H1 (cell line): Measurements from ENCODE around the gene GPR15. TPM values are rescaled to one million over a fixed set of nuclear protein-coding genes. Genes with fewer than 3 reads are reported as not detected.

Experiments used
- CTCF ChIA-PET: fragments of 300-600 bp; sonication (Branson Sonifier 250); formaldehyde crosslinking; loops from one replicate; lab custom pipeline; 2021; ENCODE audit not compliant: partially characterized antibody; lab: Charles Lee
- POLR2A ChIA-PET: fragments of 300-600 bp; sonication (Branson Sonifier 250); formaldehyde crosslinking; loops from one replicate; lab custom pipeline; 2021; ENCODE audit warnings: inconsistent platforms; ENCODE audit not compliant: partially characterized antibody; lab: Charles Lee
- DNase-seq, 2 experiments: peaks; one replicate each; pipeline versions ENCODE4 v3.0.0 to v3.0.0-alpha.2; 2010 to 2022; ENCODE audit warnings: low spot score in 2 of 2, low read depth in 1 of 2, mixed read lengths in 1 of 2
- FAIRE-seq: peaks from 2 replicates; lab custom pipeline; 2011; peaks lifted over from hg19 to GRCh38; lab: Jason Lieb, UNC
- H2AFZ ChIP-seq: 2 replicates; pipeline ENCODE4 v1.8.1; 2012; ENCODE audit warnings: low read length, inconsistent platforms
- H2AK5ac ChIP-seq: 2 replicates; pipeline ENCODE4 v1.6.1; 2013; ENCODE audit warnings: low read depth, low read length
- H2BK120ac ChIP-seq: replicated peaks from 2 replicates; pipeline ENCODE3; 2013; ENCODE audit warnings: low read depth, low read length, inconsistent platforms
- H2BK12ac ChIP-seq: 2 replicates; pipeline ENCODE4 v1.6.1; 2013; ENCODE audit warnings: low read depth, low read length
- H2BK15ac ChIP-seq: 2 replicates; pipeline ENCODE4 v1.6.1; 2013; ENCODE audit warnings: low read length
- H2BK20ac ChIP-seq: 2 replicates; pipeline ENCODE4 v1.6.1; 2013; ENCODE audit warnings: low read length
- H2BK5ac ChIP-seq: 2 replicates; pipeline ENCODE4 v1.6.1; 2013; ENCODE audit warnings: low read depth, low read length
- H3K14ac ChIP-seq: 2 replicates; pipeline ENCODE4 v1.6.1; 2013; ENCODE audit warnings: inconsistent platforms; ENCODE audit not compliant: insufficient read length
- H3K18ac ChIP-seq: 2 replicates; pipeline ENCODE4 v1.6.1; 2013; ENCODE audit warnings: low read length; ENCODE audit errors: extremely low read depth
- H3K23ac ChIP-seq: 2 replicates; pipeline ENCODE4 v1.6.1; 2013; ENCODE audit warnings: inconsistent platforms; ENCODE audit not compliant: insufficient read length
- H3K23me2 ChIP-seq: 2 replicates; pipeline ENCODE4 v1.6.1; 2013; ENCODE audit warnings: low read depth, low read length
- H3K27ac ChIP-seq: 2 replicates; pipeline ENCODE4 v1.6.1; 2011; ENCODE audit warnings: low read depth, low read length, inconsistent platforms
- H3K27me3 ChIP-seq, 4 experiments: replicated peaks in 1 of 4; 1 replicate in 1 of 4; 2 replicates in 3 of 4; pipeline versions ENCODE4 v1.6.1 to v1.8.1; 2011 to 2013; ENCODE audit warnings: low read length in 3 of 4, mild to moderate bottlenecking in 3 of 4, inconsistent platforms in 2 of 4, mixed read lengths in 2 of 4, moderate library complexity in 1 of 4; ENCODE audit not compliant: control insufficient read depth in 3 of 4, insufficient read depth in 3 of 4; ENCODE audit errors: extremely low read depth in 1 of 4
- H3K36me3 ChIP-seq, 4 experiments: 2 replicates each; pipeline versions ENCODE4 v1.6.1 to v1.8.1; 2011 to 2013; ENCODE audit warnings: mild to moderate bottlenecking in 4 of 4, low read length in 3 of 4, moderate library complexity in 2 of 4, control low read depth in 1 of 4, inconsistent platforms in 1 of 4; ENCODE audit not compliant: insufficient read depth in 4 of 4, control insufficient read depth in 2 of 4
- H3K4ac ChIP-seq: replicated peaks from 2 replicates; pipeline ENCODE3; 2013; ENCODE audit warnings: low read length, low read depth, mixed read lengths, inconsistent platforms; ENCODE audit not compliant: insufficient read length
- H3K4me1 ChIP-seq, 4 experiments: replicated peaks in 1 of 4; 1 replicate in 1 of 4; 2 replicates in 3 of 4; pipeline versions ENCODE4 v1.6.1 to v1.8.1; 2011 to 2013; ENCODE audit warnings: low read length in 3 of 4, inconsistent platforms in 2 of 4, mixed read lengths in 1 of 4; ENCODE audit not compliant: insufficient read depth in 4 of 4, control insufficient read depth in 3 of 4
- H3K4me2 ChIP-seq, 2 experiments: 2 replicates each; pipeline versions ENCODE4 v1.6.1 to v1.8.1; 2011 to 2013; ENCODE audit warnings: low read depth in 2 of 2, low read length in 2 of 2, control low read depth in 1 of 2, inconsistent platforms in 1 of 2, mild to moderate bottlenecking in 1 of 2; ENCODE audit not compliant: insufficient read depth in 1 of 2
- H3K4me3 ChIP-seq, 4 experiments: fragments of 200-600, 300-600 bp in 1 of 4; sonication (generic), shearing (Covaris generic), sonication (Bioruptor Twin) in 1 of 4; 2 replicates each; pipeline versions ENCODE4 v1.5.1 to v1.8.1; 2011 to 2016; ENCODE audit warnings: low read length in 4 of 4, low read depth in 3 of 4, control low read depth in 2 of 4, inconsistent platforms in 2 of 4, mild to moderate bottlenecking in 2 of 4, mixed read lengths in 1 of 4, moderate library complexity in 1 of 4; ENCODE audit not compliant: insufficient read depth in 2 of 4; ENCODE audit errors: extremely low read depth in 1 of 4
- H3K56ac ChIP-seq: replicated peaks from 2 replicates; pipeline ENCODE3; 2013; ENCODE audit warnings: low read depth, mild to moderate bottlenecking, mixed read lengths, low read length, inconsistent platforms; ENCODE audit not compliant: insufficient read length
- H3K79me1 ChIP-seq: 2 replicates; pipeline ENCODE4 v1.6.1; 2013; ENCODE audit warnings: low read depth, low read length, control low read depth
- H3K79me2 ChIP-seq, 2 experiments: 2 replicates each; pipeline versions ENCODE4 v1.6.1 to v1.8.1; 2012 to 2013; ENCODE audit warnings: low read length in 2 of 2, mild to moderate bottlenecking in 2 of 2, inconsistent platforms in 1 of 2; ENCODE audit not compliant: insufficient read depth in 2 of 2, control insufficient read depth in 1 of 2
- H3K9ac ChIP-seq, 4 experiments: replicated peaks in 1 of 4; 1 replicate in 1 of 4; 2 replicates in 3 of 4; pipeline versions ENCODE4 v1.6.1 to v1.8.1; 2011 to 2013; ENCODE audit warnings: low read depth in 3 of 4, low read length in 3 of 4, control low read depth in 2 of 4, mild to moderate bottlenecking in 2 of 4, moderate library complexity in 2 of 4, inconsistent platforms in 1 of 4; ENCODE audit errors: extremely low read depth in 1 of 4
- H3K9me3 ChIP-seq, 2 experiments: 2 replicates each; pipeline versions ENCODE4 v1.6.1 to v1.8.1; 2012 to 2013; ENCODE audit warnings: mild to moderate bottlenecking in 2 of 2, moderate library complexity in 2 of 2, control low read depth in 1 of 2, inconsistent platforms in 1 of 2, low read depth in 1 of 2, low read length in 1 of 2, mixed read lengths in 1 of 2; ENCODE audit not compliant: insufficient read depth in 2 of 2
- H4K20me1 ChIP-seq, 2 experiments: replicated peaks in 1 of 2; 2 replicates each; pipeline versions ENCODE3 to v1.8.1; 2011 to 2013; ENCODE audit warnings: inconsistent platforms in 2 of 2, low read length in 2 of 2, mild to moderate bottlenecking in 1 of 2; ENCODE audit not compliant: insufficient read depth in 2 of 2, control insufficient read depth in 1 of 2
- H4K5ac ChIP-seq: 2 replicates; pipeline ENCODE4 v1.6.1; 2013; ENCODE audit warnings: low read length, low read depth, mixed read lengths, inconsistent platforms; ENCODE audit not compliant: insufficient read length
- H4K8ac ChIP-seq: 2 replicates; pipeline ENCODE4 v1.8.0; 2013; ENCODE audit warnings: mild to moderate bottlenecking, moderate library complexity, low read length, inconsistent platforms; ENCODE audit not compliant: insufficient read depth; ENCODE audit errors: extremely low read depth
- H4K91ac ChIP-seq: replicated peaks from 2 replicates; pipeline ENCODE3; 2013; ENCODE audit warnings: low read length, mixed read lengths, inconsistent platforms; ENCODE audit not compliant: insufficient read length
- EGR1 ChIP-seq: IDR thresholded peaks from 2 replicates; pipeline ENCODE4 v1.6.1; 2011; ENCODE audit warnings: low read depth, low read length, borderline replicate concordance
- JUND ChIP-seq: IDR thresholded peaks from 2 replicates; pipeline ENCODE4 v1.6.1; 2011; ENCODE audit warnings: mild to moderate bottlenecking, improper control_type of control experiment, low read length
- NRF1 ChIP-seq: IDR thresholded peaks from 2 replicates; pipeline ENCODE4 v1.6.1; 2011; ENCODE audit warnings: mild to moderate bottlenecking, low read depth, low read length, improper control_type of control experiment
- SRF ChIP-seq: IDR thresholded peaks from 2 replicates; pipeline ENCODE4 v1.6.1; 2011; ENCODE audit warnings: mild to moderate bottlenecking, low read depth, low read length, moderate library complexity
- TAF7 ChIP-seq: optimal IDR thresholded peaks from 2 replicates; pipeline ENCODE3; 2011; ENCODE audit warnings: low read depth, mild to moderate bottlenecking, inconsistent platforms, low read length, moderate library complexity, borderline replicate concordance
- WGBS, 2 experiments: shearing (Covaris generic) in 1 of 2; methylation state at CpG; one replicate each; pipeline versions ENCODE4 v1.1.6 to v1.1.7; 2013 to 2015; ENCODE audit warnings: low lambda C conversion rate in 2 of 2, mixed read lengths in 2 of 2, inconsistent platforms in 1 of 2, low coverage in 1 of 2, missing lambda C conversion rate in 1 of 2; ENCODE audit not compliant: insufficient replicate concordance in 2 of 2, insufficient coverage in 1 of 2, insufficient read length in 1 of 2; ENCODE audit errors: extremely low coverage in 1 of 2, missing lambda C conversion rate in 1 of 2; 5-methylcytosine and 5-hydroxymethylcytosine counted together
- polyA plus RNA-seq, 7 experiments: library from polyadenylated mRNA; depleted of rRNA in 3 of 7; stranded (reverse) in 5 of 7; unstranded in 2 of 7; fragments of >200 nt in 5 of 7; fragments of 200-250 nt in 2 of 7; gene quantifications; 1 replicate in 5 of 7; 2 replicates in 1 of 7; 4 replicates in 1 of 7; pipeline versions ENCODE4 v1.2.1 to v1.2.3, GENCODE V29; 2011 to 2013; ENCODE audit warnings: missing spikeins in 2 of 7, mixed read lengths in 2 of 7
- total RNA-seq: library from RNA; stranded (reverse); fragmentation: NEBNext Ultra II Directional; extraction: Animal tissue kit (Norgen Biotek cat#: 25700); gene quantifications from 2 replicates; pipeline ENCODE4 v1.2.1, GENCODE V29; 2021
- TF ChIP-seq, protein P1 (sequence below): IDR thresholded peaks from 2 replicates; pipeline ENCODE4 v1.6.1; 2011; ENCODE audit warnings: low read depth, mild to moderate bottlenecking, low read length; ENCODE audit not compliant: insufficient read depth

The GPR15 gene
- total and polyA plus RNA-seq, 2 of the 8 experiments (the other 6 are each of a cell fraction or from before 2014, with no cell fraction given), result not detected

DNA sequence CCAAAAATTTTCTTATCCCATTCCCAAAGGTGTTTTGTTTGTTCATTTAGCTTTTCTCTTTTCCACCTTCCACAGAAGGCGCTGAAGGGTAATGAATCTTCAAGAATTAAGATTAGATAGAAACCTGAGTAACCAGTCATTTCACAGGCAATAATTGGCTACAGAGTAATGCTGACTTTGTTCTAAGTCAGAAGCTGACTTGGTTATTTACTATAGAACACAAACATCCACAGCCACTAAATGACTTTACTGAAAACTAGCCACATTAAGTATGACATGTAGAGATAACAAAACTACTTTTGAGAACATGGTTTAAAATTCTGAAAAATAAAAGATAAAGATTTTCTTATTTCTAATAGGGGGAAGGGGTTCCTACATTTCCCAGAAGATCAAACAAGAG is 16.8 kb upstream of the GPR15 start:
- Histone ChIP-seq H3K14ac (no peak overlapping the region), H3K23me2 (no peaks in the 10 kb centered on the region), H3K36me3 (peaks cover 3 to 31% (median 14%) of the 10 kb centered on the region in 4 experiments; a peak in 5 of 8 replicates), H4K91ac (no peak overlapping the region), H3K23ac (no peak overlapping the region), H2AFZ (no peak overlapping the region), H3K27ac (no peak overlapping the region), H4K5ac (no peak overlapping the region), H4K20me1 (no peaks in the 10 kb centered on the region), H2BK20ac (no peak overlapping the region), H2BK15ac (no peak overlapping the region), H3K18ac (no peak overlapping the region), H3K4me1 (peaks cover 0 to 2% (median 0%) of the 10 kb centered on the region in 4 experiments; a peak in 1 of 7 replicates), H3K56ac (no peak overlapping the region), H3K9ac (no peak overlapping the region), H3K4me3 (no peak overlapping the region), H2BK12ac (no peak overlapping the region), H3K79me1 (peaks cover 3% of the 10 kb centered on the region), H3K4me2 (no peak overlapping the region), H2AK5ac (no peak overlapping the region), H4K8ac (no peak overlapping the region), H3K9me3 (no peaks in the 10 kb centered on the region), H2BK120ac (no peak overlapping the region), H3K4ac (no peak overlapping the region), H2BK5ac (no peak overlapping the region), H3K27me3 (no peaks in the 10 kb centered on the region), H3K79me2 (peaks cover 0 to 16% of the 10 kb centered on the region in 2 experiments; a peak in 3 of 4 replicates)
- POLR2A ChIA-PET, result interaction anchor here (1.1 kb wide), 1 partner anchor 9 kb away, joined by 3 read pairs; no protein-coding TSS in a partner anchor
- FAIRE-seq (no peak), DNase-seq (no peak)
- CTCF ChIA-PET, result no interaction called here
- 95% methylated on average over 1 of the region's 1 CpG; no CpG with 5 or more reads in 1 of the 2 experiments for WGBS, 2 experiments
- TF ChIP-seq, protein P1, sequence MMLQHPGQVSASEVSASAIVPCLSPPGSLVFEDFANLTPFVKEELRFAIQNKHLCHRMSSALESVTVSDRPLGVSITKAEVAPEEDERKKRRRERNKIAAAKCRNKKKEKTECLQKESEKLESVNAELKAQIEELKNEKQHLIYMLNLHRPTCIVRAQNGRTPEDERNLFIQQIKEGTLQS, result no peak
- no peak for TF ChIP-seq JUND
- TF ChIP-seq SRF, result no peak
- no peak for TF ChIP-seq EGR1
- no peak for TF ChIP-seq TAF7
- no peak for TF ChIP-seq NRF1
